DOHH2 (cell line): Measurements from ENCODE around the gene ZBTB22.
A peak's percentile ranks its signal among the peaks of the same experiment; 100 is the strongest.

Source experiments
- H3F3A ChIP-seq: fragments of 200-600 bp; sonication (generic), shearing (Covaris generic); 2 replicates; pipeline ENCODE4 v1.6.0; 2016; ENCODE audit warnings: antibody characterized with exemption, mild to moderate bottlenecking; ENCODE audit not compliant: control insufficient read depth, insufficient read depth
- H3K27ac ChIP-seq: fragments of 200-600 bp; sonication (generic); 2 replicates; pipeline ENCODE4 v1.5.1; 2014; ENCODE audit warnings: low read depth, mild to moderate bottlenecking, low read length, moderate library complexity
- H3K27me3 ChIP-seq: fragments of 200-600 bp; sonication (generic); 2 replicates; pipeline ENCODE4 v1.6.1; 2014; ENCODE audit warnings: mild to moderate bottlenecking, low read length, mixed read lengths; ENCODE audit not compliant: control insufficient read depth
- H3K36me3 ChIP-seq: fragments of 200-600 bp; sonication (generic); 2 replicates; pipeline ENCODE4 v1.6.1; 2014; ENCODE audit warnings: mild to moderate bottlenecking, low read length, moderate library complexity, mixed read lengths; ENCODE audit not compliant: control insufficient read depth
- H3K4me1 ChIP-seq: fragments of 200-600 bp; sonication (generic); 2 replicates; pipeline ENCODE4 v1.6.1; 2014; ENCODE audit warnings: mild to moderate bottlenecking, low read length, mixed read lengths; ENCODE audit not compliant: control insufficient read depth
- H3K4me2 ChIP-seq: fragments of 200-600 bp; sonication (generic); 2 replicates; pipeline ENCODE4 v1.6.0; 2014; ENCODE audit warnings: mild to moderate bottlenecking, low read length, moderate library complexity
- H3K4me3 ChIP-seq: fragments of 200-600 bp; sonication (generic); 2 replicates; pipeline ENCODE4 v1.5.1; 2014; ENCODE audit warnings: mild to moderate bottlenecking, low read length, mixed read lengths
- H3K79me2 ChIP-seq: fragments of 200-600 bp; sonication (generic); 2 replicates; pipeline ENCODE4 v1.6.1; 2014; ENCODE audit warnings: mild to moderate bottlenecking, low read length, mixed read lengths; ENCODE audit not compliant: control insufficient read depth
- H3K9me2 ChIP-seq: fragments of 200-600 bp; sonication (generic); replicated peaks from 2 replicates; pipeline ENCODE4 v1.6.1; 2014; ENCODE audit warnings: mild to moderate bottlenecking, low read length, mixed read lengths; ENCODE audit not compliant: control insufficient read depth
- H3K9me3 ChIP-seq: fragments of 200-600 bp; sonication (generic); 2 replicates; pipeline ENCODE4 v1.6.1; 2014; ENCODE audit warnings: antibody characterized with exemption, low read length, mixed read lengths; ENCODE audit not compliant: control insufficient read depth, insufficient read depth
- H4K20me1 ChIP-seq: fragments of 200-600 bp; sonication (generic); 2 replicates; pipeline ENCODE4 v1.6.0; 2014; ENCODE audit warnings: low read depth, mild to moderate bottlenecking, antibody characterized with exemption, low read length, moderate library complexity; ENCODE audit not compliant: control insufficient read depth, insufficient read depth
- EZH2phosphoT487 ChIP-seq: fragments of 200-600 bp; sonication (generic); IDR thresholded peaks from 2 replicates; pipeline ENCODE4 v1.6.1; 2017; ENCODE audit warnings: borderline replicate concordance, mild to moderate bottlenecking, antibody characterized with exemption, low read length, moderate library complexity, mixed read lengths
- TF ChIP-seq, protein P1 (sequence below): fragments of 200-600 bp; sonication (generic); IDR thresholded peaks from one replicate; pipeline ENCODE4 v1.5.1; 2014; ENCODE audit warnings: antibody characterized with exemption, mild to moderate bottlenecking, low read depth, low read length; ENCODE audit not compliant: poor library complexity, severe bottlenecking

ZBTB22 gene

GRCh38 chr6:33318426-33319073 is 1.0 kb upstream of the ZBTB22 start:
- TF ChIP-seq EZH2phosphoT487, result no peak
- TF ChIP-seq, protein P1, sequence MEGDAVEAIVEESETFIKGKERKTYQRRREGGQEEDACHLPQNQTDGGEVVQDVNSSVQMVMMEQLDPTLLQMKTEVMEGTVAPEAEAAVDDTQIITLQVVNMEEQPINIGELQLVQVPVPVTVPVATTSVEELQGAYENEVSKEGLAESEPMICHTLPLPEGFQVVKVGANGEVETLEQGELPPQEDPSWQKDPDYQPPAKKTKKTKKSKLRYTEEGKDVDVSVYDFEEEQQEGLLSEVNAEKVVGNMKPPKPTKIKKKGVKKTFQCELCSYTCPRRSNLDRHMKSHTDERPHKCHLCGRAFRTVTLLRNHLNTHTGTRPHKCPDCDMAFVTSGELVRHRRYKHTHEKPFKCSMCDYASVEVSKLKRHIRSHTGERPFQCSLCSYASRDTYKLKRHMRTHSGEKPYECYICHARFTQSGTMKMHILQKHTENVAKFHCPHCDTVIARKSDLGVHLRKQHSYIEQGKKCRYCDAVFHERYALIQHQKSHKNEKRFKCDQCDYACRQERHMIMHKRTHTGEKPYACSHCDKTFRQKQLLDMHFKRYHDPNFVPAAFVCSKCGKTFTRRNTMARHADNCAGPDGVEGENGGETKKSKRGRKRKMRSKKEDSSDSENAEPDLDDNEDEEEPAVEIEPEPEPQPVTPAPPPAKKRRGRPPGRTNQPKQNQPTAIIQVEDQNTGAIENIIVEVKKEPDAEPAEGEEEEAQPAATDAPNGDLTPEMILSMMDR, result no peak
- H3K4me2 ChIP-seq, result peak overlapping the region; percentile 90
- 0 out of 2 replicates have a peak, but pooled peaks cover 7% of the 10 kb centered on the region for H4K20me1 ChIP-seq
- H3K27ac ChIP-seq, result peak overlapping the region; percentile 79
- H3K27me3 ChIP-seq, result no peaks in the 10 kb centered on the region
- H3K79me2 ChIP-seq, result peaks cover 58% of the 10 kb centered on the region
- H3K4me1 ChIP-seq, result peaks cover 60% of the 10 kb centered on the region
- H3K4me3 ChIP-seq, result peak overlapping the region; percentile 82
- H3K9me3 ChIP-seq, result no peaks in the 10 kb centered on the region
- H3K36me3 ChIP-seq, result peaks cover 63% of the 10 kb centered on the region
- H3K9me2 ChIP-seq, result no peaks in the 10 kb centered on the region
- H3F3A ChIP-seq, result peaks cover 32% of the 10 kb centered on the region

DNA sequence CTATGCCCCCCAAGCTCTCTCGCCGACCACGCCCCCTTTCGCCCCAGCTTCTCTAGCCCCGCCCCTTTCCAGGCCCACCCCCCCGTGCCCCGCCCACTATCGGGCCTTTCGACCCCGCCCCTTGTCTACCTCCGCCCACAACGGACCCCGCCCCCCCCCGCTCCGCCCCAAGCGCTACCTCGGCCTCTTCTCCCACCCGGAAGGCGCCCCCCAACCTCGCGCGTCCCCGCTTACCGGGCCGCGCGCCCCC is 200 bp downstream of the ZBTB22 start:
- Histone ChIP-seq H3K36me3 (peaks cover 67% of the 10 kb centered on the region), H3K4me3 (peak overlapping the region; percentile 82), H3K27me3 (no peaks in the 10 kb centered on the region), H3F3A (peaks cover 29% of the 10 kb centered on the region), H3K9me3 (no peaks in the 10 kb centered on the region), H3K79me2 (peaks cover 63% of the 10 kb centered on the region), H3K27ac (peak overlapping the region; percentile 79; the same call in 1 of the 2 replicates), H3K4me2 (peak overlapping the region; percentile 51), H4K20me1 (0 out of 2 replicates have a peak, but pooled peaks cover 7% of the 10 kb centered on the region), H3K4me1 (peaks cover 61% of the 10 kb centered on the region), H3K9me2 (no peaks in the 10 kb centered on the region)
- TF ChIP-seq EZH2phosphoT487, result no peak
- TF ChIP-seq, protein P1, result no peak

DNA sequence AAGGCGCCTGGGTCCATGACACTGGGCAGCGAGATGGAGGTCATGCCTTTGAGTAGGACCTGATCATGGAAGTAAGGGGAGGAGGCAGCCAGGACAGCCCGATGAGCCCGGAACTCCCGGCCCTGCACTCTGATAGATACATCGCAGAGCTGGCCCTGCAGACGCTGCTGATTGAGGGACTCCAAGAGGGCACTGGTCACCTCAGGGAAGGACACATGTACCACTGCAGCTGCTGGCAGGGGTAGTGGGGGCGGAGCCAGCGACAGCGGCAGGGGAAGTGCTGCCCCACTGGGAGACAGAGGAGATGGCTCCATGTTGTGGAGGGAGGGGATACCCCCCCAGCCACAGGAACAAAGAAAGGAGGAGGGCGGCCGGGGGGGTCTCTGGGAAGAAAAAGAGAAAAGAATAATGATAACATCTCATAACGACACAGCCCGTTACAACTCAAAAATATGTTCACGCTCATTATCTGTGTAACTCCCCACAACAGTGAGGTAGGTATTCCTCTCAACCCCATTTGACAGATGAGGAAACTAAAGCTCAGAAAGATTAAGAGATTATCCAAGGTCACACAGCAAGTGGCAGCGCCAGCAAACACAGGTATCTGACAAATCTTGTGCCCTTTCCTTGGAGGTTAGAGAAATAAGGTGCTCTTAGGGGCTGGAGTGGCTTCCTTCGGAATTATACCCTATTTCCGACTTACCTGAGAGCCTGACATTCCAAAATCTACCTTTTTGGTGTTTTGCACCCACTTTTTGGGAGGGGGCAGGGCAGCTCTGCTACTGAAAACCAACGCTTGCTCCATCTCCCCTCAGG is 733 bp downstream of the ZBTB22 start:
- H3K79me2 ChIP-seq, result peaks cover 63% of the 10 kb centered on the region
- peaks cover 68% of the 10 kb centered on the region for H3K36me3 ChIP-seq
- peak overlapping the region; percentile 68 for H3K4me3 ChIP-seq
- H3K27me3 ChIP-seq, result no peaks in the 10 kb centered on the region
- H3F3A ChIP-seq, result peaks cover 29% of the 10 kb centered on the region
- H3K4me2 ChIP-seq, result peak overlapping the region; percentile 51
- no peak overlapping the region for H3K27ac ChIP-seq
- H4K20me1 ChIP-seq, result peaks cover 11% of the 10 kb centered on the region; the same call in 1 of the 2 replicates
- TF ChIP-seq EZH2phosphoT487, result no peak
- TF ChIP-seq, protein P1, result no peak
- peaks cover 65% of the 10 kb centered on the region for H3K4me1 ChIP-seq
- H3K9me2 ChIP-seq, result no peaks in the 10 kb centered on the region
- H3K9me3 ChIP-seq, result no peaks in the 10 kb centered on the region
